H9 (cell line): ENCODE results near the gene EPHA2. TPM values are rescaled to one million over a fixed set of nuclear protein-coding genes. Genes with fewer than 3 reads are reported as not detected.

ENCODE experiments used
- DNase-seq: peaks from one replicate; pipeline ENCODE4 v3.0.0-alpha.2; 2017
- H2AFZ ChIP-seq: one replicate; pipeline ENCODE4 v1.6.1; 2013; ENCODE audit warnings: mild to moderate bottlenecking, low read length, control low read depth, moderate library complexity
- H2AK5ac ChIP-seq: 2 replicates; pipeline ENCODE4 v1.6.1; 2013; ENCODE audit warnings: low read length, control low read depth, mixed read lengths; ENCODE audit not compliant: insufficient read length
- H2BK120ac ChIP-seq: one replicate; pipeline ENCODE4 v1.6.1; 2013; ENCODE audit warnings: low read depth, mild to moderate bottlenecking, low read length, control low read depth, inconsistent platforms; ENCODE audit not compliant: poor library complexity, severe bottlenecking
- H2BK12ac ChIP-seq: 2 replicates; pipeline ENCODE4 v1.6.1; 2013; ENCODE audit warnings: low read length, control low read depth, mixed read lengths, low read depth; ENCODE audit not compliant: insufficient read length
- H2BK15ac ChIP-seq: 2 replicates; pipeline ENCODE4 v1.6.1; 2013; ENCODE audit warnings: low read depth, low read length, control low read depth
- H2BK20ac ChIP-seq: one replicate; pipeline ENCODE4 v1.6.1; 2013; ENCODE audit warnings: low read depth, mild to moderate bottlenecking, low read length, control low read depth, inconsistent platforms; ENCODE audit not compliant: poor library complexity, severe bottlenecking
- H2BK5ac ChIP-seq: 2 replicates; pipeline ENCODE4 v1.6.1; 2013; ENCODE audit warnings: low read length, control low read depth, mixed read lengths; ENCODE audit not compliant: insufficient read length
- H3K14ac ChIP-seq: 2 replicates; pipeline ENCODE4 v1.6.1; 2013; ENCODE audit warnings: low read length, control low read depth; ENCODE audit not compliant: insufficient read depth
- H3K18ac ChIP-seq: 2 replicates; pipeline ENCODE4 v1.6.1; 2013; ENCODE audit warnings: low read depth, mild to moderate bottlenecking, mixed read lengths, low read length, control low read depth; ENCODE audit not compliant: insufficient read length
- H3K23ac ChIP-seq: 2 replicates; pipeline ENCODE4 v1.6.1; 2013; ENCODE audit warnings: low read length, control low read depth, mixed read lengths, low read depth; ENCODE audit not compliant: insufficient read length
- H3K23me2 ChIP-seq: 2 replicates; pipeline ENCODE4 v1.6.1; 2013; ENCODE audit warnings: low read depth, mild to moderate bottlenecking, mixed read lengths, low read length, control low read depth; ENCODE audit not compliant: insufficient read length, poor library complexity, severe bottlenecking
- H3K27ac ChIP-seq: 2 replicates; pipeline ENCODE4 v1.5.1; 2013; ENCODE audit warnings: low read length, control low read depth, mixed read lengths, low read depth; ENCODE audit not compliant: insufficient read length
- H3K27me3 ChIP-seq: 2 replicates; pipeline ENCODE4 v1.6.1; 2013; ENCODE audit warnings: low read length, control low read depth, inconsistent platforms; ENCODE audit not compliant: insufficient read depth
- H3K4ac ChIP-seq: 2 replicates; pipeline ENCODE4 v1.6.1; 2013; ENCODE audit warnings: low read depth, mild to moderate bottlenecking, control low read depth, inconsistent platforms, low read length, moderate library complexity
- H3K4me1 ChIP-seq: 2 replicates; pipeline ENCODE4 v1.6.1; 2013; ENCODE audit warnings: low read length, control low read depth, inconsistent platforms; ENCODE audit not compliant: insufficient read depth
- H3K4me2 ChIP-seq: 2 replicates; pipeline ENCODE4 v1.6.1; 2013; ENCODE audit warnings: low read length, control low read depth, mixed read lengths; ENCODE audit not compliant: insufficient read length, insufficient read depth
- H3K56ac ChIP-seq: 2 replicates; pipeline ENCODE4 v1.6.1; 2013; ENCODE audit warnings: low read depth, mild to moderate bottlenecking, mixed read lengths, low read length, control low read depth; ENCODE audit not compliant: insufficient read length
- H3K79me1 ChIP-seq: 2 replicates; pipeline ENCODE4 v1.6.1; 2013; ENCODE audit warnings: low read depth, mild to moderate bottlenecking, moderate library complexity, low read length, control low read depth, inconsistent platforms; ENCODE audit not compliant: insufficient read depth, poor library complexity, severe bottlenecking
- H3K79me2 ChIP-seq: 2 replicates; pipeline ENCODE4 v1.6.1; 2013; ENCODE audit warnings: low read length, control low read depth, inconsistent platforms; ENCODE audit not compliant: insufficient read depth
- H3K9ac ChIP-seq: 2 replicates; pipeline ENCODE4 v1.6.1; 2013; ENCODE audit warnings: low read length, control low read depth, mixed read lengths; ENCODE audit not compliant: insufficient read length; ENCODE audit errors: extremely low read depth
- H3K9me3 ChIP-seq: one replicate; pipeline ENCODE4 v1.6.1; 2013; ENCODE audit warnings: low read depth, low read length, inconsistent platforms; ENCODE audit not compliant: control insufficient read depth
- H3T11ph ChIP-seq: one replicate; pipeline ENCODE4 v1.6.1; 2013; ENCODE audit warnings: mild to moderate bottlenecking, low read length, control low read depth, inconsistent platforms
- H4K20me1 ChIP-seq: one replicate; pipeline ENCODE4 v1.6.1; 2013; ENCODE audit not compliant: control insufficient read depth, insufficient read length, insufficient read depth
- H4K5ac ChIP-seq: 2 replicates; pipeline ENCODE4 v1.6.1; 2013; ENCODE audit warnings: low read depth, mild to moderate bottlenecking, mixed read lengths, low read length, control low read depth; ENCODE audit not compliant: insufficient read length
- H4K8ac ChIP-seq: replicated peaks from 2 replicates; pipeline ENCODE4 v1.6.1; 2013; ENCODE audit warnings: low read length, control low read depth, mixed read lengths, low read depth; ENCODE audit not compliant: insufficient read length
- H4K91ac ChIP-seq: 2 replicates; pipeline ENCODE4 v1.6.1; 2013; ENCODE audit warnings: low read depth, mild to moderate bottlenecking, moderate library complexity, mixed read lengths, low read length, control low read depth; ENCODE audit not compliant: insufficient read length
- H3K27ac Mint-ChIP-seq, 3 experiments: 2 replicates in 2 of 3; 3 replicates in 1 of 3; pipeline ENCODE4 v1.8.0; 2020 to 2021; ENCODE audit warnings: mixed read lengths in 3 of 3, mild to moderate bottlenecking in 1 of 3, moderate library complexity in 1 of 3
- H3K27me3 Mint-ChIP-seq: 2 replicates; pipeline ENCODE4 v1.8.0; 2021; ENCODE audit warnings: low read depth, mild to moderate bottlenecking, moderate library complexity, mixed read lengths
- H3K36me3 Mint-ChIP-seq, 3 experiments: 2 replicates in 2 of 3; 3 replicates in 1 of 3; pipeline ENCODE4 v1.8.0; 2020 to 2021; ENCODE audit warnings: low read depth in 3 of 3, mixed read lengths in 3 of 3; ENCODE audit not compliant: insufficient read depth in 1 of 3
- H3K4me1 Mint-ChIP-seq, 2 experiments: 2 replicates each; pipeline ENCODE4 v1.8.0; 2020; ENCODE audit warnings: mixed read lengths in 2 of 2
- H3K4me3 Mint-ChIP-seq, 2 experiments: 2 replicates in 1 of 2; 3 replicates in 1 of 2; pipeline ENCODE4 v1.8.0; 2020 to 2021; ENCODE audit warnings: mild to moderate bottlenecking in 2 of 2, mixed read lengths in 2 of 2, moderate library complexity in 1 of 2
- H3K9me3 Mint-ChIP-seq, 2 experiments: 2 replicates in 1 of 2; 3 replicates in 1 of 2; pipeline ENCODE4 v1.8.0; 2020; ENCODE audit warnings: mild to moderate bottlenecking in 2 of 2, mixed read lengths in 2 of 2, moderate library complexity in 1 of 2
- CTCF ChIP-seq: fragments of 200-600 bp; sonication (generic); conservative IDR thresholded peaks from 3 replicates; pipeline ENCODE4 v1.8.0; 2021; ENCODE audit warnings: antibody characterized with exemption, mild to moderate bottlenecking
- WGBS: extraction: QIAGEN DNeasy Blood & Tissue Kit; methylation state at CpG from one replicate; pipeline ENCODE4 v1.1.7; 2013; ENCODE audit warnings: missing lambda C conversion rate, low lambda C conversion rate, mixed read lengths; ENCODE audit not compliant: insufficient read length; ENCODE audit errors: extremely low coverage; 5-methylcytosine and 5-hydroxymethylcytosine counted together
- total RNA-seq: library from RNA; stranded (reverse); gene quantifications from 2 replicates; pipeline ENCODE4 v1.2.1, GENCODE V29; 2021

Gene EPHA2
- total RNA-seq, 1 experiment from 2014 or later = 33.1 TPM

- Mint-ChIP-seq H3K36me3 (no peaks in the 10 kb centered on the region), H3K4me1 (peaks cover 14 to 16% of the 10 kb centered on the region in 2 experiments), H3K4me3 (no peak overlapping the region), H3K27me3 (peaks cover 47% of the 10 kb centered on the region), H3K27ac (no peak overlapping the region), H3K9me3 (no peaks in the 10 kb centered on the region; a peak in 1 of 5 replicates)
- no peak overlapping the region for H4K91ac ChIP-seq
- WGBS = no CpG with 5 or more reads among the region's 12 CpGs
- H2BK20ac ChIP-seq = no peak overlapping the region
- H3K18ac ChIP-seq = no peak overlapping the region
- H4K5ac ChIP-seq = no peak overlapping the region
- peaks cover 5% of the 10 kb centered on the region; the same call in 1 of the 2 replicates for H3K27me3 ChIP-seq
- no peak for DNase-seq
- H3K14ac ChIP-seq = no peak overlapping the region
- no peak overlapping the region for H3T11ph ChIP-seq
- H2BK120ac ChIP-seq = no peak overlapping the region
- no peak overlapping the region for H2AFZ ChIP-seq
- no peak overlapping the region for H3K4ac ChIP-seq
- H3K23me2 ChIP-seq = peaks cover 5% of the 10 kb centered on the region
- TF ChIP-seq CTCF = no peak
- no peaks in the 10 kb centered on the region for H3K9me3 ChIP-seq
- H3K79me1 ChIP-seq = no peaks in the 10 kb centered on the region
- H4K8ac ChIP-seq = no peak overlapping the region
- H3K9ac ChIP-seq = no peak overlapping the region
- no peak overlapping the region for H2BK15ac ChIP-seq
- no peak overlapping the region for H2BK12ac ChIP-seq
- no peak overlapping the region for H2BK5ac ChIP-seq
- H3K56ac ChIP-seq = no peak overlapping the region
- H3K79me2 ChIP-seq = no peaks in the 10 kb centered on the region
- no peaks in the 10 kb centered on the region for H3K4me1 ChIP-seq
- H2AK5ac ChIP-seq = no peak overlapping the region
- no peak overlapping the region for H3K23ac ChIP-seq
- no peak overlapping the region for H3K27ac ChIP-seq
- H4K20me1 ChIP-seq = no peaks in the 10 kb centered on the region
- H3K4me2 ChIP-seq = no peak overlapping the region
Observed at GRCh38 chr1:16077406-16078245, 78.2 kb downstream of the EPHA2 start.
